CD14-positive monocyte (primary cell): ENCODE measurements around the gene UNC5C. TPM values are rescaled to one million over a fixed set of nuclear protein-coding genes. Genes with fewer than 3 reads are reported as not detected.

Experiments used
- DNase-seq, 3 donors: peaks; one replicate each; pipeline ENCODE4 v3.0.0-alpha.2; 2011 to 2022
- H2AFZ ChIP-seq: 2 replicates; pipeline ENCODE4 v1.6.0; 2012; ENCODE audit warnings: mild to moderate bottlenecking, low read depth, low read length, inconsistent platforms; ENCODE audit not compliant: insufficient read depth, poor library complexity, severe bottlenecking
- H3K27ac ChIP-seq, 2 donors: 1 replicate in 1 of 2; 2 replicates in 1 of 2; pipeline ENCODE4 v1.5.1; 2012 to 2013; ENCODE audit warnings: low read length in 2 of 2, control low read depth in 1 of 2, inconsistent platforms in 1 of 2, low read depth in 1 of 2, mild to moderate bottlenecking in 1 of 2
- H3K27me3 ChIP-seq, 2 donors: one replicate each; pipeline versions ENCODE4 v1.6.0 to v1.6.1; 2011 to 2013; ENCODE audit warnings: low read length in 2 of 2; ENCODE audit not compliant: control insufficient read depth in 2 of 2, insufficient read depth in 2 of 2
- H3K36me3 ChIP-seq, 2 donors: replicated peaks in 1 of 2; 1 replicate in 1 of 2; 2 replicates in 1 of 2; pipeline versions ENCODE4 v1.5.1 to v1.6.1; 2012 to 2013; ENCODE audit warnings: low read length in 2 of 2, control low read depth in 1 of 2, inconsistent platforms in 1 of 2, mild to moderate bottlenecking in 1 of 2; ENCODE audit not compliant: insufficient read depth in 2 of 2, control insufficient read depth in 1 of 2
- H3K4me1 ChIP-seq, 2 donors: 1 replicate in 1 of 2; 2 replicates in 1 of 2; pipeline versions ENCODE4 v1.5.1 to v1.6.1; 2012 to 2013; ENCODE audit warnings: low read length in 2 of 2, control low read depth in 1 of 2, inconsistent platforms in 1 of 2, mild to moderate bottlenecking in 1 of 2, moderate library complexity in 1 of 2; ENCODE audit not compliant: insufficient read depth in 2 of 2, control insufficient read depth in 1 of 2
- H3K4me2 ChIP-seq: replicated peaks from 2 replicates; pipeline ENCODE3; 2012; ENCODE audit warnings: low read length, moderate library complexity, mild to moderate bottlenecking; ENCODE audit not compliant: poor library complexity, severe bottlenecking; ENCODE audit errors: extremely low read depth
- H3K4me3 ChIP-seq, 3 experiments: fragments of 200-600 bp in 1 of 3; sonication (generic) in 1 of 3; replicated peaks in 1 of 3; 1 replicate in 2 of 3; 2 replicates in 1 of 3; pipeline ENCODE4 v1.5.1; 2011 to 2013; ENCODE audit warnings: low read length in 3 of 3, mild to moderate bottlenecking in 3 of 3, control low read depth in 2 of 3, low read depth in 2 of 3, inconsistent platforms in 1 of 3, moderate library complexity in 1 of 3
- H3K79me2 ChIP-seq: 2 replicates; pipeline ENCODE4 v1.6.0; 2012; ENCODE audit warnings: mild to moderate bottlenecking, control low read depth, inconsistent platforms, low read length, moderate library complexity; ENCODE audit not compliant: insufficient read depth
- H3K9ac ChIP-seq: 2 replicates; pipeline ENCODE4 v1.6.0; 2017; ENCODE audit warnings: low read length, mild to moderate bottlenecking; ENCODE audit not compliant: insufficient read depth, poor library complexity, severe bottlenecking
- H3K9me3 ChIP-seq, 2 donors: replicated peaks in 1 of 2; 1 replicate in 1 of 2; 2 replicates in 1 of 2; pipeline versions ENCODE4 v1.5.1 to v1.6.1; 2012 to 2013; ENCODE audit warnings: low read length in 2 of 2, control low read depth in 1 of 2; ENCODE audit not compliant: control insufficient read depth in 1 of 2, insufficient read depth in 1 of 2
- H4K20me1 ChIP-seq: 2 replicates; pipeline ENCODE4 v1.6.0; 2012; ENCODE audit warnings: mild to moderate bottlenecking, low read length, control low read depth, moderate library complexity; ENCODE audit not compliant: insufficient read depth
- H3K27ac Mint-ChIP-seq, 7 donors: one replicate each; pipeline ENCODE4 v1.8.0; 2020; ENCODE audit warnings: mild to moderate bottlenecking in 7 of 7, mixed read lengths in 7 of 7, moderate library complexity in 6 of 7, inconsistent platforms in 2 of 7
- H3K27me3 Mint-ChIP-seq, 3 donors: one replicate each; pipeline ENCODE4 v1.8.0; 2021 to 2022; ENCODE audit warnings: low read depth in 3 of 3, mild to moderate bottlenecking in 3 of 3, mixed read lengths in 3 of 3, moderate library complexity in 3 of 3, inconsistent platforms in 1 of 3
- H3K36me3 Mint-ChIP-seq, 2 donors: one replicate each; pipeline ENCODE4 v1.8.0; 2020; ENCODE audit warnings: mixed read lengths in 2 of 2, inconsistent platforms in 1 of 2, mild to moderate bottlenecking in 1 of 2
- H3K4me1 Mint-ChIP-seq: one replicate; pipeline ENCODE4 v1.8.0; 2020; ENCODE audit warnings: mild to moderate bottlenecking, mixed read lengths
- H3K4me3 Mint-ChIP-seq, 2 donors: one replicate each; pipeline ENCODE4 v1.8.0; 2020; ENCODE audit warnings: mild to moderate bottlenecking in 2 of 2, mixed read lengths in 2 of 2, moderate library complexity in 1 of 2
- H3K9me3 Mint-ChIP-seq, 7 donors: one replicate each; pipeline ENCODE4 v1.8.0; 2020 to 2022; ENCODE audit warnings: mixed read lengths in 7 of 7, mild to moderate bottlenecking in 6 of 7, moderate library complexity in 6 of 7, inconsistent platforms in 2 of 7
- CTCF ChIP-seq: fragments of 200-600 bp; IDR thresholded peaks from one replicate; pipeline ENCODE4 v1.8.0; 2022; ENCODE audit warnings: antibody characterized with exemption, mild to moderate bottlenecking
- WGBS: methylation state at CpG from one replicate; pipeline ENCODE4 v1.1.5; 2013; ENCODE audit warnings: missing lambda C conversion rate; ENCODE audit not compliant: insufficient coverage; 5-methylcytosine and 5-hydroxymethylcytosine counted together
- intact Hi-C, 2 donors: fragments of 100-400 bp; cut with micrococcal nuclease; formaldehyde crosslinking; loops; one replicate each; pipeline versions ENCODE4 v1.15.0 to v1.15.1; 2023
- polyA plus RNA-seq, 3 donors: library from polyadenylated mRNA; depleted of rRNA in 1 of 3; unstranded in 2 of 3; stranded (reverse) in 1 of 3; fragments of 300-500 nt in 2 of 3; fragments of >200 nt in 1 of 3; fragmentation: Illumina TruSeq in 2 of 3; gene quantifications; 1 replicate in 2 of 3; 2 replicates in 1 of 3; pipeline ENCODE4 v1.2.3, GENCODE V29; 2012 to 2021

UNC5C gene
- polyA plus RNA-seq, 3 donors, result 0.03 TPM; not detected in 2

- WGBS, result no CpG with 5 or more reads among the region's 2 CpGs
- Histone ChIP-seq H3K4me2 (no peak overlapping the region), H3K4me3 (no peak overlapping the region), H3K79me2 (no peaks in the 10 kb centered on the region), H3K27me3 (no peaks in the 10 kb centered on the region), H4K20me1 (no peaks in the 10 kb centered on the region), H3K9me3 (peaks cover 0 to under 1% of the 10 kb centered on the region in 2 donors), H3K27ac (no peak overlapping the region), H3K36me3 (no peaks in the 10 kb centered on the region), H3K9ac (no peak overlapping the region), H3K4me1 (peaks cover 0 to 6% of the 10 kb centered on the region in 2 donors), H2AFZ (no peak overlapping the region)
- intact Hi-C loops, result no loop called here
- TF ChIP-seq CTCF, result no peak
- Mint-ChIP-seq H3K36me3 (no peaks in the 10 kb centered on the region), H3K4me3 (no peak overlapping the region), H3K27ac (no peak overlapping the region), H3K27me3 (no peaks in the 10 kb centered on the region), H3K9me3 (peaks cover 2 to 15% (median 6%) of the 10 kb centered on the region in 7 donors), H3K4me1 (peaks cover 9% of the 10 kb centered on the region)
- DNase-seq, result no peak
These were observed 263.0 kb downstream of the UNC5C start for GRCh38 chr4:95285797-95286196.

- Mint-ChIP-seq H3K36me3 (no peaks in the 10 kb centered on the region), H3K4me1 (peaks cover 3% of the 10 kb centered on the region), H3K9me3 (peaks cover 2 to 16% (median 7%) of the 10 kb centered on the region in 7 donors), H3K27ac (no peak overlapping the region), H3K4me3 (no peak overlapping the region), H3K27me3 (no peaks in the 10 kb centered on the region)
- no peaks in the 10 kb centered on the region for H3K79me2 ChIP-seq
- no peak overlapping the region for H3K9ac ChIP-seq
- WGBS, result no CpG with 5 or more reads among the region's 1 CpG
- H4K20me1 ChIP-seq, result no peaks in the 10 kb centered on the region
- no peak overlapping the region for H3K4me2 ChIP-seq
- no peak for DNase-seq
- no peak for TF ChIP-seq CTCF
- H3K4me3 ChIP-seq, result no peak overlapping the region
- intact Hi-C loops, result no loop called here
- peaks cover 0 to 4% of the 10 kb centered on the region in 2 donors for H3K4me1 ChIP-seq
- H3K9me3 ChIP-seq, result peaks cover 3 to 6% of the 10 kb centered on the region in 2 donors
- H2AFZ ChIP-seq, result no peak overlapping the region
- no peaks in the 10 kb centered on the region for H3K27me3 ChIP-seq
- no peaks in the 10 kb centered on the region for H3K36me3 ChIP-seq
- no peak overlapping the region for H3K27ac ChIP-seq
These were observed 264.1 kb downstream of the UNC5C start for GRCh38 chr4:95284655-95285054.
